HS-5 (cell line): Measurements from ENCODE around the gene ARHGAP26.

ENCODE experiments used
- DNase-seq: peaks from one replicate; pipeline ENCODE4 v3.0.0-alpha.2; 2012; ENCODE audit warnings: low read depth

The ARHGAP26 gene

GRCh38 chr5:143275512-143276363, 505.6 kb downstream of the ARHGAP26 start:
- no peak for DNase-seq

GRCh38 chr5:143277536-143277935, 507.4 kb downstream of the ARHGAP26 start:
- DNase-seq, result no peak
